Embryonic facial prominence (tissue), 1 donor: ENCODE data around the gene LRRC4B.

Experiments used
- DNase-seq: peaks from one replicate; pipeline ENCODE4 v3.0.0-alpha.2; 2016; ENCODE audit errors: extremely low spot score

LRRC4B gene

DNA sequence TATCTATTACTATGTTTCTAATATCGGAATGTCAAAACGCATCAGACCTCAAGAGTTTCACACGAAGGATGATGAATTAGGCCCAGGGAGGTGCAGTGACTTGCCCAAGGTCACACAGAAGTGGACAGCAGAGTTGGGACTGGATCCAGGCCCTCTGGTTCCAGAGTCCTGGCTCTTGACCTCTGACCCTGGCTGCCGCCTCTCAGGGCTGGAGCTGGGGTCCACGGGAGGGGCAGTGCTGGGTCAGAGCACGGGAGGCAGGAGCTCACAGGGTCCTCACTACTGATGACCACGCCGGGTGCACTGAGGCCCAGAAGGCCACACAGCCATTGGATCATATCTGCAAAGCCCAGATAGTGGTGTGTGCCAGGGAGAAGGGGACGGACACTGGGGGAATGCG lies 45.4 kb downstream of the LRRC4B start:
- DNase-seq = no peak

DNA sequence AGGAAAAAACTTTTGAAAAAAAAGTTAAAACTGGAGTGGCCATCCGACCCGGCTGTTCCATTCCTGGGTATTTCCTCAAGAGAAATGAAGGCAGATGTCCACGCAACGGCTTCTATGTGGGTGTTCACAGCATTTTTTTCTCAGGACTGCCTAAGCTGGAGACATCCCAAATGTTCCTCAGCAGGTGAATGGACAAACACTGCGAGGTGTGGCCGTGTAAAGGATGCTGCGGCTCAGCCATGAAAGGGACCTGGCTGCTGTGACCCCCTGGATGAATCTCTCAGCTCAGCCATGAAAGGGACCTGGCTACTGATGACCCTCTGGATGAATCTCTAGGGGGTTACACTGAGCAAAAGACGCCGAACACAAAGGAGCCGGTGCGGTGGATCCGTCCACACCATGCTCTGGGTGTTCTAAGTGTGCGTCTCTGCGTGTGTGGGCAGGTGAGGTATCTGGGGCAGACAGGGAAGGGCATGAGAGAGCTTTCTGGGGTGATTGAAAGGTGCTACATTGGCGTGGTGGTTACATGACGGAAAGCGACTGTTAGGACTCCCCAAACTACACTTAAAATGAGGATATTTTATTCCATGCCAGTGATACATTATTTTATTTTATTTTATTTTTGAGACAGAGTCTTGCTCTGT lies 47.3 kb downstream of the LRRC4B start:
- no peak for DNase-seq

DNA sequence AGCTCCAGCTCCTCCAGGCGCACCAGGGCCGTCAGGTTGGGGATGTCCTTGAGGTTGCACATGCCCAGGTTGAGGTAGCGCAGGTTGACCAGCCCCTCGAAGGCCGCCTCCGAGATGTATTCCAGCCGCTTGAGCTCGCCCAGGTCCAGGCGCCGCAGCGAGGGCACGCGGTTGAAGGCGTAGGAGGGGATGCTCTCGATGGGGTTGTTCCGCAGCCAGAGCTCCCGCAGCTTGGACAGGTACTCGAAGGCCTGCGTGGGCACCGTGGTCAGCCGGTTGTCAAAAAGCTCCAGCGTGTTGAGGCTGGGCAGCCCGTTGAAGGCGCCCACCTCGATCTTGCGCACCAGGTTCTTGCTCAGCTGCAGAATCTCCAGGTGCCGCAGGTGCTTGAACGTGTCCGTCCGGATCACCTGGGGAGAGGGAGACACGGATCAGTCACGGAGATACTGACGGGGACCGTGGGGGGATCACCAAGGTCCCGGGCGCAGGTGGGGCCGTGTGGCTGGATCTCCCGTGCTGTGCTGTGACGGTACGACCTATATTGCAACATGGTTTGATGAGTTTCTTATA lies 49.1 kb downstream of the LRRC4B start:
- no peak for DNase-seq

- no peak for DNase-seq
Measured at GRCh38 chr19:50518091-50519005, 49.9 kb downstream of the LRRC4B start.

DNA sequence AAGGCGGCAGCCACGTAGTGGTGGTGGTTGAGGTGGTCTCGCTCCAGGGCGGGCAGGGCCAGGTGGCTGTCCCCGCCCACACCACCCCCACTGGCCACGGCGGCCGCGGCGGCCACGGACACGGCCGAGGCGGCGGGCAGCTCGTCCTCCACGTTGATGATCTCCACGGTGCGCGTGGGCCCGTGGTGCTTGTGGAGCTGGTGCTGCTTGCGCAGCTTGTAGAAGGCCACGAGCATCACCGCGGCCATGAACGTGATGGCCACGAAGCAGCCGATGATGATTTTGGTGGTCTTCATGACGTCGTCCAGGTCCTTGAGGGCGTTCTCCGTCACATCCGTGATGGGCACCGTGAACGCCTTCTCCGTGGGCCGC lies 50.5 kb downstream of the LRRC4B start:
- no peak for DNase-seq

GRCh38 chr19:50516964-50517703 lies 51.1 kb downstream of the LRRC4B start:
- DNase-seq = no peak

GRCh38 chr19:50516456-50516855 lies 51.8 kb downstream of the LRRC4B start:
- DNase-seq = no peak

DNA sequence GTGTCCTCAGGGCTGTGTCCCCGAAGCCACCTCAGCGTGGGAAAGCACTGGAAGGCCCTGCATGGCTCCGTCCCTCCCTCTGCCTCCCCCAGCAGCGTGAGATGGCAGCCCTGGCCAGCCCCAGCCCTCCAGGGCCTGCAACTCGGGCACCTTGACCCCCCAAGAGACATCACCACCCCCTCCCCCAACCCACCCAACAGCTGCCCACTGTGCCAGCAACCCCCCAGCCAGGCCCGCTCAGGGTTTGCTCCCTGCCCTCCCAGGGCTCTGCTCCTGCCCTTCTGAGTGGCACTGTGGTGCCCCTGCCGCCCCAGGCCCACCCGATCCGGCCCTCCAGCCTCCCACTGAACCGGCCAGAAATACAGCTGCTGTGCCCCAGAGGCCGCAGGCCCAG lies 53.1 kb downstream of the LRRC4B start:
- no peak for DNase-seq

GRCh38 chr19:50514346-50515167 lies 53.7 kb downstream of the LRRC4B start:
- DNase-seq = no peak

DNA sequence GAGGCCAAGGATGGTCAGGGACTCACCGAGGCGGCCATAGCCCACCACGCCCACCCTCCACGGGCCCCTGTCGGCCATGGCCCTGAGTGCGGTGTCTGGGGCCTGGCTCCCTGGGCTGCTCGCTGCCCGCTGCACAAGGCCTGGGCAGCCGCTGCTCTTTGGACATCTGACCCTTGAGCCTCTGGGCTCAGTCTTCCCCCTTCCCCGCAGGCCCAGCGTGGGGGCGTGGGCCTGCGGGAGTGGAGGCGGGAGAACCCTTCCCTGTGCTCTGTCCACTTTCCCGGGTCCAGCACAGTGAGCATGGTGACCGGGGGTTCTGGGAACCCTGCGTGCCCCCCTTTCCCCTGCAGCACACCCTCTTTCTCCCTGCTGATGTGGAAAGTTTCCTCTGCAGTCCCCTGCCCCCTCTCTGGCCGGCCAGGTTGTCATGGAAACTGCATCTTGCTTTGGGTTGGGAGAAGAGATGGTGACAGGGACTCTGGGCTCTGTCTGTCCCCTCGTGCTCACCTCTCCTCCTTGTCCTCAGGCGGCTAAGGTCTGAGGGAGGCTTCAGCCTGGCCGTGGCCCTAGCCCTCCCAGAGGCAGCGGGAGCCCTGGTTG lies 54.4 kb downstream of the LRRC4B start, which contains the start of gene ASPDH:
ASPDH (minus strand) TSS at position 168 of the 600 bp plus-strand sequence; CDS start at position 78, 90 bp downstream.
- DNase-seq = no peak

DNA sequence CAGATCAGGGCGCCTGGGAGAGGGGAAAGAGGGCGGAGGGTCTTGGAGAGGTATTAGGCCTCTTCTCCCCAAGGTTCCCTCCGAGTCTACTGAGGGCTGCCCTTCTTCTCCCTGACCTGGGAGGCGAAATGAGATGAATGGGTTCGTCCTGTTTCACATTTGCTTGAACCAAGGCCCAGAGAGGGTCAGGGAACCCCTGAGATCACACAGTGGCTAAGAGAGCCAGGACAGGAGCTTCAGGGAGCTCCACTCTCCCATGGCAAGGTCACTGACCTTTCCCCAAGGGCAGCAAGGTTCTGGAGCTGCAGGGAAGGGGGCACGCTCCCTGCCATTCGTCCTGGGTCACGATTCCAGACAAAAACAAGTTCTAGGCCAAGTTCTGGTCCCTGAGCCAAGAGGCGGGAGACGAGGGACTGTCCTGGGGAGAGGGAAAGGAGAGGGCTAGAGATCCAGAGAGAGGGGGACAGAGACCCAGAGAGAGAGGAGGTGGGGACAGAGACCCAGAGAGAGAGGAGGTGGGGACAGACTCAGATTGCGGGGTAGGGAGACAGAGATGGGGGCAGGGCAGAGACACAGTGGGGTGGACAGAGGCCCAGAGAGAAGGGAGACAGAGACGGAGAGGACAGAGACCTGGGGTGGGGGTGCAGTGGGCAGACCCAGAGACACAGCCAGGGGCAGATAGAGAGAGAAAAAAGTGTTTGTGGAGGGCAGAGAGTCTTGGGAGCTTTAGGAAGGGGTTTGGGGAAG lies 55.1 kb downstream of the LRRC4B start:
- no peak for DNase-seq

DNA sequence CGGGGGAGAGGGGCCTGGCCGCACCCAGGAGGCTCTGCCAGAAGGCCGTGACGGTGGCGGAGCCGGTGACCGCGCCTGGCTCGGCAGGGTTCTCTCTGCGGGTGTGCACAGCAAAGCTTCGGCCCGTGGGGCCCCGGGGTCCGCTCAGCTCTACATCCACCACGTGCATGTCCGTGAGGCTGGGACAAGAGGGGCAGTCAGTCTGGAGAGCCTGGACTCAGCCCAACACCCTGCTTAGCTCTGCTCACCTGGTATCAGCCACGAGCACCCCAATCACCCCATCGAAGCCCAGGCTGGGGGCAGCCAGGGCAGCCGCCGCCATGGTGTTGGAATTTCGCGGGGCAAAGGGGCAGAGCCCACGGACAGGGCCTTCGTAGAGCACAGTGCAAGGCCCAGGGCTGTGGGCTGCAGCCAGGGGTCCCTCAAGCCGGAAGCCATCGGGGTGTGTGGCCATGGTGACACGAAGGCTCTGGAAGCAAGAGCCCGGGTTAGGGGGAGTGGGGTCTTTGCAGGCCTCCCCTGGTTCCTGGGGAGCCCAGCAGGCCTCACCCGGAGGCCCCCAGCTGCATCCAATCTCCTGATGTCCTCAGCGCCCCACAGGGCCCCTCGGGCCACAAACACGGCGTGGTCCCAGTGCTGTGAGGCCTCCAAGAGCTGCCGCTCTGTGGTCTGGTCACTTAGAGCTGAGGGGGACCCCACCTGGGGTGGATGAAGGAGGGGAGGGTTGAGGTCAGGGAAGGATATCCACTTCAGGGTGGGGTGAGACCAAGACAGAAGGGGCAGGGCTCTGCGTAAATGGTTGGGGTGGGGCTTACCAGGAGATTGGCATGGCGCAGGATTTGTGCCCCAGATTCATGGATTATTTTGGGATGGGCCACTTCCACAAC lies 55.9 kb downstream of the LRRC4B start:
- DNase-seq = no peak

DNA sequence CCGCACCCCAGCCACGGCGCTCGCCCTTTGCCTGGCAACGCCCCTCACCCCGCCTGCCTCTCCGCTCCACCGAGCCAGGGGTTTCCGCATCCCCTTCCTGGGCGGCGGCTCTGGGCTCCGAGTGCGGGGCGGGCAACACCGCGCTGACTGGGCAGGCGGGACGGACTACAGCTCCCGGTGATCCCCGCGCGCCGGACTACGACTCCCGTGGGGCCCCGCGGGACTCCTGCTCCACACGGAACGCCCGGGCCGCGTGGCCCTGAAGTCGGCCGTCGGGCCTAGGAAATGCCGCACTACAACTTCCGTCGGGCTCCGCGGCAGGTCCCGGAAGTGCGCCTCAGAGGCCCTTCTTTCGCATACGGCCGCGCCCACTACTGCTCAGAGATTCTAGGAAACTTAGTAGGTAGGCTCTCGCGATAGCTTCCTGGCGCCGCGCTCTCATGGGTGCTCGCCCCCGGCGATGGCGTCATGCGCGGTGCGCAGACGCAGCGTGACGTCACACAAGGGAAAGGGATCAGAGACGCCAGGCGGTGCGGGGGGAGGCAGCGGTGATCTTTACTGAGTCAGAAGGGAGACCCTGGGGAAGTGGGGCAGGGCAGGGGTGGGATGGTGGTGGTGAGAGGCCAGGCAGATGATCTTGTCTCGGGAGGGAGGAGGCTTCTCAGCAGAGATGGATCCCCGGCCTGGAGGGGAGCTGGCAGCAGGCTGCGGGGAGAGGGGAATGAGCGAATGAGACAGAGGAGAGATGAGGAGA lies 57.0 kb downstream of the LRRC4B start, which contains the start of gene JOSD2:
JOSD2 (minus strand) TSS at position 123 of the 754 bp plus-strand sequence. CDS start 760 bp downstream, outside the sequence.
- peak; percentile 99 for DNase-seq

GRCh38 chr19:50510700-50511068 lies 57.6 kb downstream of the LRRC4B start:
- DNase-seq = peak; percentile 80

DNA sequence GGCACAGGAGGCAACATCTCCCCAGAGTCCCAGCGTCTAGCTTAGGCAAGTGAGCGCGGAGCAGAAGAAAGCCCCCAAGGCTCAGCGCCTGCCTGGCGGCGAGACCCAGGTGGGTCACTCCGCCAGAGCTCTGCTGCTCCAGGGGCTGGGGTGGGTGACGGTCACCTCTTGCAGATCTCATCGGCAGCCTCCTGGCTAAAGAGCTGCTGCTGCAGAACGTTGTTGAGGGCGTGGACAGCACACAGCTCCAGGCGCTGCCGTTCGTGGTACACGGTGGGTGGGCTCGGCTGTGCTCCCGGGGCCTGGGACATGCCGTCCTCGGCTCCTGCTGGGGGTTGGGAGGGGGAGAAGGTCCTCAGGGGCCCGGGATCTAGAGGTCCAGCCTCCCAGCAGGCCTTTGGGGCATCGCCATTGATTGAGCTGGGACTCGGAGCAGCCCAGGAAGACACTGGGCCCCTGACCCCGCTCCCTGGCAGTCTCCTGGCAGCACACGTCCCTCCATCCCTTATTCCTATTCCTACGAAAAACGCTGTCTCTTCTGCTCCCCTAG lies 58.0 kb downstream of the LRRC4B start:
- no peak for DNase-seq

GRCh38 chr19:50509366-50509765 lies 58.9 kb downstream of the LRRC4B start:
- no peak for DNase-seq

GRCh38 chr19:50508843-50509190 lies 59.4 kb downstream of the LRRC4B start:
- DNase-seq = no peak

DNA sequence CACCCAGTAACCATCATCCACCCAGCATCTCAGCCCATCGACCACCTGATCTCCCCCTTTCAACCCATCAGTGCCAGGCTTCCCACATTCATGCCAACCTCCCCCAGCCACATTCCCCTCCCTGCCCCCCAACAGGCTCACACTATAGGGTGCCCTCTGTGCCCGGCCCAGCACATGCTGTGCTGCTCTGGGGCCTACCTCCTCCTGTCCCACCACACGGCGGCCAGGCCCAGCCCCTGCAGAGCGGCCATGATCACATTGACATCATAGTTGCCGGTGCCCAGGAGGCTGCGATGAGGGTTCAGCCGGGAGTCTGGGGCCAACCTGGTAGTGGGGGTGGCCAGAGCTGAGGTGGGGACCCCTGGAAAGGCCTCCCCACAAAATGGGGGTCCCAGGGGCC lies 60.9 kb downstream of the LRRC4B start:
- DNase-seq = no peak
